ENCODE results near the gene CYSTM1.

The CYSTM1 gene

DNA sequence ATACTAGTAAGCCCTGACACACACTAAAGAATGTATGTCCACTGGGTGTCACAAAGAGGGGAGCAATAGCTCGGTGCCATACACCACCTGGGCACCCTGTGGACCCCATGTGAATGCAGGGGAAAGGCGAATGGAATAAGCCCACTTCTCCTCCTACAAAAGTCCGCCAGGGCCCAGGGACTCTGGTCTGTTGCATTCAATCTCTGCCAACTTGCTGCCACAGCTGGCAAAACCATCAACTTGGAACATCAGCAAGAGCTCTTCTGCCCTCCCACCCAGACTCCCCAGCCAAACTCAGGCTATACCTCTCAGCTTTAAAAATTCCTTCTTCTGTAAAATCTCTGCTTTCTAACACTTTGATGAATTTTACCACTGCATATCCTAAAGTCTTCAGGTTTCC is 73.4 kb downstream of the CYSTM1 start (continued):
- TF ChIP-seq OVOL3 (tag by site-specific recombination; IDR thresholded peaks at IDR 0.05) (no peak), REPIN1 (tag by site-specific recombination; IDR thresholded peaks at IDR 0.05; ENCODE audit: low read depth) (no peak)
- TF ChIP-seq, protein P1, sequence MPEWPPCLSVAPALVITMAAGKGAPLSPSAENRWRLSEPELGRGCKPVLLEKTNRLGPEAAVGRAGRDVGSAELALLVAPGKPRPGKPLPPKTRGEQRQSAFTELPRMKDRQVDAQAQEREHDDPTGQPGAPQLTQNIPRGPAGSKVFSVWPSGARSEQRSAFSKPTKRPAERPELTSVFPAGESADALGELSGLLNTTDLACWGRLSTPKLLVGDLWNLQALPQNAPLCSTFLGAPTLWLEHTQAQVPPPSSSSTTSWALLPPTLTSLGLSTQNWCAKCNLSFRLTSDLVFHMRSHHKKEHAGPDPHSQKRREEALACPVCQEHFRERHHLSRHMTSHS (tag by site-specific recombination; IDR thresholded peaks at IDR 0.05): no peak

GRCh38 chr5:140249536-140249935 is 74.5 kb downstream of the CYSTM1 start:
- CTCF ChIA-PET: interaction anchor here (14.6 kb wide), 1 partner anchor 99 kb away, joined by 660 read pairs; the partner anchor contains the start of gene HBEGF
- TF ChIP-seq ZNF274 (IDR thresholded peaks at IDR 0.05; ENCODE audit: low read length) (no peak), ZNF274 (tag by site-specific recombination; IDR thresholded peaks at IDR 0.05; ENCODE audit: borderline replicate concordance) (no peak), ZFP37 (tag by site-specific recombination; IDR thresholded peaks at IDR 0.05) (no peak), ZNF37A (tag by site-specific recombination; IDR thresholded peaks at IDR 0.05) (no peak), ZNF24 (tag by site-specific recombination; IDR thresholded peaks at IDR 0.05) (no peak), ZEB2 (tag by site-specific recombination; IDR thresholded peaks at IDR 0.05) (no peak), TSHZ1 (tag by site-specific recombination; IDR thresholded peaks at IDR 0.05; ENCODE audit: borderline replicate concordance) (no peak), ZNF785 (tag by site-specific recombination; IDR thresholded peaks at IDR 0.05) (no peak), ZNF544 (tag by site-specific recombination; IDR thresholded peaks at IDR 0.05) (no peak)
- TF ChIP-seq, protein P2, sequence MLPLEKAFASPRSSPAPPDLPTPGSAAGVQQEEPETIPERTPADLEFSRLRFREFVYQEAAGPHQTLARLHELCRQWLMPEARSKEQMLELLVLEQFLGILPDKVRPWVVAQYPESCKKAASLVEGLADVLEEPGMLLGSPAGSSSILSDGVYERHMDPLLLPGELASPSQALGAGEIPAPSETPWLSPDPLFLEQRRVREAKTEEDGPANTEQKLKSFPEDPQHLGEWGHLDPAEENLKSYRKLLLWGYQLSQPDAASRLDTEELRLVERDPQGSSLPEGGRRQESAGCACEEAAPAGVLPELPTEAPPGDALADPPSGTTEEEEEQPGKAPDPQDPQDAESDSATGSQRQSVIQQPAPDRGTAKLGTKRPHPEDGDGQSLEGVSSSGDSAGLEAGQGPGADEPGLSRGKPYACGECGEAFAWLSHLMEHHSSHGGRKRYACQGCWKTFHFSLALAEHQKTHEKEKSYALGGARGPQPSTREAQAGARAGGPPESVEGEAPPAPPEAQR (tag by site-specific recombination; IDR thresholded peaks at IDR 0.05): no peak
- TF ChIP-seq, protein P3, sequence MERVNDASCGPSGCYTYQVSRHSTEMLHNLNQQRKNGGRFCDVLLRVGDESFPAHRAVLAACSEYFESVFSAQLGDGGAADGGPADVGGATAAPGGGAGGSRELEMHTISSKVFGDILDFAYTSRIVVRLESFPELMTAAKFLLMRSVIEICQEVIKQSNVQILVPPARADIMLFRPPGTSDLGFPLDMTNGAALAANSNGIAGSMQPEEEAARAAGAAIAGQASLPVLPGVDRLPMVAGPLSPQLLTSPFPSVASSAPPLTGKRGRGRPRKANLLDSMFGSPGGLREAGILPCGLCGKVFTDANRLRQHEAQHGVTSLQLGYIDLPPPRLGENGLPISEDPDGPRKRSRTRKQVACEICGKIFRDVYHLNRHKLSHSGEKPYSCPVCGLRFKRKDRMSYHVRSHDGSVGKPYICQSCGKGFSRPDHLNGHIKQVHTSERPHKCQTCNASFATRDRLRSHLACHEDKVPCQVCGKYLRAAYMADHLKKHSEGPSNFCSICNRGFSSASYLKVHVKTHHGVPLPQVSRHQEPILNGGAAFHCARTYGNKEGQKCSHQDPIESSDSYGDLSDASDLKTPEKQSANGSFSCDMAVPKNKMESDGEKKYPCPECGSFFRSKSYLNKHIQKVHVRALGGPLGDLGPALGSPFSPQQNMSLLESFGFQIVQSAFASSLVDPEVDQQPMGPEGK (tag by site-specific recombination; IDR thresholded peaks at IDR 0.05): no peak
- TF ChIP-seq, protein P4, sequence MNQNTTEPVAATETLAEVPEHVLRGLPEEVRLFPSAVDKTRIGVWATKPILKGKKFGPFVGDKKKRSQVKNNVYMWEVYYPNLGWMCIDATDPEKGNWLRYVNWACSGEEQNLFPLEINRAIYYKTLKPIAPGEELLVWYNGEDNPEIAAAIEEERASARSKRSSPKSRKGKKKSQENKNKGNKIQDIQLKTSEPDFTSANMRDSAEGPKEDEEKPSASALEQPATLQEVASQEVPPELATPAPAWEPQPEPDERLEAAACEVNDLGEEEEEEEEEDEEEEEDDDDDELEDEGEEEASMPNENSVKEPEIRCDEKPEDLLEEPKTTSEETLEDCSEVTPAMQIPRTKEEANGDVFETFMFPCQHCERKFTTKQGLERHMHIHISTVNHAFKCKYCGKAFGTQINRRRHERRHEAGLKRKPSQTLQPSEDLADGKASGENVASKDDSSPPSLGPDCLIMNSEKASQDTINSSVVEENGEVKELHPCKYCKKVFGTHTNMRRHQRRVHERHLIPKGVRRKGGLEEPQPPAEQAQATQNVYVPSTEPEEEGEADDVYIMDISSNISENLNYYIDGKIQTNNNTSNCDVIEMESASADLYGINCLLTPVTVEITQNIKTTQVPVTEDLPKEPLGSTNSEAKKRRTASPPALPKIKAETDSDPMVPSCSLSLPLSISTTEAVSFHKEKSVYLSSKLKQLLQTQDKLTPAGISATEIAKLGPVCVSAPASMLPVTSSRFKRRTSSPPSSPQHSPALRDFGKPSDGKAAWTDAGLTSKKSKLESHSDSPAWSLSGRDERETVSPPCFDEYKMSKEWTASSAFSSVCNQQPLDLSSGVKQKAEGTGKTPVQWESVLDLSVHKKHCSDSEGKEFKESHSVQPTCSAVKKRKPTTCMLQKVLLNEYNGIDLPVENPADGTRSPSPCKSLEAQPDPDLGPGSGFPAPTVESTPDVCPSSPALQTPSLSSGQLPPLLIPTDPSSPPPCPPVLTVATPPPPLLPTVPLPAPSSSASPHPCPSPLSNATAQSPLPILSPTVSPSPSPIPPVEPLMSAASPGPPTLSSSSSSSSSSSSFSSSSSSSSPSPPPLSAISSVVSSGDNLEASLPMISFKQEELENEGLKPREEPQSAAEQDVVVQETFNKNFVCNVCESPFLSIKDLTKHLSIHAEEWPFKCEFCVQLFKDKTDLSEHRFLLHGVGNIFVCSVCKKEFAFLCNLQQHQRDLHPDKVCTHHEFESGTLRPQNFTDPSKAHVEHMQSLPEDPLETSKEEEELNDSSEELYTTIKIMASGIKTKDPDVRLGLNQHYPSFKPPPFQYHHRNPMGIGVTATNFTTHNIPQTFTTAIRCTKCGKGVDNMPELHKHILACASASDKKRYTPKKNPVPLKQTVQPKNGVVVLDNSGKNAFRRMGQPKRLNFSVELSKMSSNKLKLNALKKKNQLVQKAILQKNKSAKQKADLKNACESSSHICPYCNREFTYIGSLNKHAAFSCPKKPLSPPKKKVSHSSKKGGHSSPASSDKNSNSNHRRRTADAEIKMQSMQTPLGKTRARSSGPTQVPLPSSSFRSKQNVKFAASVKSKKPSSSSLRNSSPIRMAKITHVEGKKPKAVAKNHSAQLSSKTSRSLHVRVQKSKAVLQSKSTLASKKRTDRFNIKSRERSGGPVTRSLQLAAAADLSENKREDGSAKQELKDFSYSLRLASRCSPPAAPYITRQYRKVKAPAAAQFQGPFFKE (tag by site-specific recombination; IDR thresholded peaks at IDR 0.05; ENCODE audit: borderline replicate concordance): no peak
- peaks cover 7 to 42% of the 10 kb centered on the region in 2 experiments for H3K36me3 ChIP-seq (ENCODE audit: control insufficient read depth in 2 of 2, insufficient read depth in 1 of 2, low read length in 2 of 2)
- H3K9me3 ChIP-seq (ENCODE audit: control insufficient read depth, insufficient read depth, low read depth, low read length): no peaks in the 10 kb centered on the region
- H3K4me1 ChIP-seq (ENCODE audit: control insufficient read depth, insufficient read depth, low read length): peaks cover 6% of the 10 kb centered on the region
- no peak overlapping the region for H3K27ac ChIP-seq (ENCODE audit: extremely low read depth, low read depth, low read length)
- H3K4me3 ChIP-seq (ENCODE audit: low read depth, low read length): no peak overlapping the region
- POLR2A ChIA-PET: interaction anchor here (1.0 to 1.5 kb wide), 2 partner anchors 96 to 97 kb away, joined by 3 to 8 read pairs; partner anchors contain the start of gene HBEGF
